Glomerular endothelial cell (primary cell): ENCODE measurements around the gene PDE6H. TPM values are rescaled to one million over a fixed set of nuclear protein-coding genes. Genes with fewer than 3 reads are reported as not detected.

Source experiments
- DNase-seq: peaks from one replicate; pipeline ENCODE4 v3.0.0-alpha.2; 2011; ENCODE audit warnings: low read depth, low spot score; ENCODE audit errors: extremely low read depth
- total RNA-seq: library from RNA; depleted of rRNA; stranded (reverse); fragments of >200 nt; gene quantifications from 2 replicates; pipeline ENCODE4 v1.2.3, GENCODE V29; 2015

The PDE6H gene
- total RNA-seq, 1 donor from 2014 or later: not detected

DNA sequence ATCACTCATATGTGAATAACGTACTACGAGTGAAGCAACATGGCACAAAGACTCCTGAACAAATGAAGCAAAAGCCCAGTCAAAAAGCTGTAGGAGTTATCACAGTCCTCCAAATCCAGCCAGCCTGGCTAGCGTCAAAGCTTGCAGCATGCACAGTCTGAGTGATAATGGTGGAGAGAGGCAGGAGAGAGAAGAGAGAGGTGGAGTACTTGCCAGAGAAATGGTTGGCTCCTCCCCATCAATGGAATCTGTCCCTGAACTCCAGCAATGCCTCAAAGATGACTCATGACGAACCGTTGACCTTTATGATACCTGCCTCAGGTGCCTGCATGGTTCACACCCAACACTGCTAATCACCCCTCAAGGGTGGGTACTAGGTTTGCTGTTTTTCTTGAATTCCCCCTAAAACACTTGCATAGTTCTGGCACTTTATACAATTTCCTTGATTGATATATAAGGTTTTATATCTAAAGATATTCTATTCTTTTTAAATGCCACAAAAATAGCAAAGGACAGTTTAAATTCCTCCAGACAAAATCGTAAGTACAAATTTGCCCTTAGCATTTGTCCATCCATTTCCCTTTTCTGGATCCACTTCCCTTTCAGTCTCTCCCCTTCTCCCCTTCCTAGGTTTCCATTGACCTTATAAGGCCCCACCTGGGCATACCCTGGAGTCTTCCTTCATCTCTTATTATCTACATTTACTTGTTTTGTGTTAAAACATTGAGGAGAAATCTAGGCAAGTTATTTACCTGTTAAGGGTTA lies 21.7 kb upstream of the PDE6H start:
- no peak for DNase-seq

DNA sequence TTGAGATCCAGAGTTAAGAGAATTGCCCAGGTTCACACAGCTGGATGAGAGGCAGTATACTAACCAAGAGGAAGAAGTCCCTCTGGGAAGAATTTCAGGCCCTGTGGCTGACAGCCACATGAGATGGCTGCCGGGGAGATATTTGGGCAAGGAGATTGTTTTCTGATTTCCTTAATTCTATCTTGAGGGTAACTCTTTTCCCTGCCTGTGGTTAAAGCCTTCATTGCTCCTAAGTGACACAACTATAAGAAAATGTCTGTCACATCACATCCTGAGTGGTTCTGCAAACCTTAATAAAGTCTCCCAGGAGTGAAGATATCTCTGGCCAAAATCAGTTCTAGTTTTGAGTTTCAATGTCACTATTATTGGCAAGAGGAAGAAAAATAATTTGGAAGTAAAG lies 21.0 kb upstream of the PDE6H start:
- DNase-seq: no peak

DNA sequence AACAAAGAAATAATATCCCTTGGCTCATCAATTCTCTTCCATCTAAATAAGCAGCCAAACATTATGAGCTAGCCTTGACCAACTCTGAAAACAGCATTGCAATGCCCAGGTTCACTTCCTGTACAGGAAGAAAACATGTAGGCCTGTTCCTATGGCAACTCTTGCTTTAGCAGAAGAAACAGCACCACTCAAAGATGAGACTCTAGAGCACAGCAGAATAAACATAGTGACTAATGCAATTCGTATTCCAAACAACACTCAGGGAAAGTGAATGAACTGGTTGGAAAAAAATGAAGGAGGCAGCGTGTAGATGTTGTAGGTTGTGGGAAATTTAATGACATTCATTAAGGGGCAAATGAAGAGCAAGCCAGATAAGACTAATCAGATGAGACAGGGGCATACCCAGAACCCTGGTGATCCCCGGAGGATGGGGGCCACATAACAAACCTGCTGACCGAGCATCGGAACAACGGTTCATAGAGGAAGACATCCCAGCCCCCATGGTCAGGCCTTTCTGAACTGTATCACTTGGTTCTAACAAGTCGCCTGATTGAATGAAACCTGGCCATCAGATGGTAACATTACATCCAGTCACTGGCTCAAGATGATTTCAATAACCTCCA lies 20.4 kb upstream of the PDE6H start:
- DNase-seq: peak; percentile 98

- no peak for DNase-seq
Observed at GRCh38 chr12:14953752-14954151, 19.1 kb upstream of the PDE6H start.

DNA sequence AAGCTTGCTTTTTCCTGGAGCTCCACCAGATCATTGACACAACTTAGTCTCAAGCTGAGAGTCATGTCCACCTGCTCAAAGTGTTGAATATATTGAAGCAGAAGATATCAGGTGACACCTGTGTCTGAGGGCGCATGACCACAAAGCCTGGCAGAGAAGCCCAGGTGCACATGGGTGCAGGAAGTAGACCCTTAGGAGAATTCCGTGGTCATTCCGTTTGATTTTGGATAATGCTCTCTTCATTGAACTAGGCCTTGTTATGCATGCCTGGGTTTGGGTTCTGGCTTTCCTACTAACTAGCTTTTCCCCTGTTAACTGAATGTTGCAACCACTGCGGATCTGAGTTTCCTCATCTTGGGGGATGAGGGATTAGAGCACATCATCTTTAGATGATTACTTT lies 18.6 kb upstream of the PDE6H start:
- DNase-seq: no peak

GRCh38 chr12:14956024-14956891 lies 16.6 kb upstream of the PDE6H start:
- no peak for DNase-seq

GRCh38 chr12:14956905-14957304 lies 15.9 kb upstream of the PDE6H start:
- no peak for DNase-seq

- DNase-seq: no peak
Observed at GRCh38 chr12:14957551-14958168, 15.2 kb upstream of the PDE6H start.

DNA sequence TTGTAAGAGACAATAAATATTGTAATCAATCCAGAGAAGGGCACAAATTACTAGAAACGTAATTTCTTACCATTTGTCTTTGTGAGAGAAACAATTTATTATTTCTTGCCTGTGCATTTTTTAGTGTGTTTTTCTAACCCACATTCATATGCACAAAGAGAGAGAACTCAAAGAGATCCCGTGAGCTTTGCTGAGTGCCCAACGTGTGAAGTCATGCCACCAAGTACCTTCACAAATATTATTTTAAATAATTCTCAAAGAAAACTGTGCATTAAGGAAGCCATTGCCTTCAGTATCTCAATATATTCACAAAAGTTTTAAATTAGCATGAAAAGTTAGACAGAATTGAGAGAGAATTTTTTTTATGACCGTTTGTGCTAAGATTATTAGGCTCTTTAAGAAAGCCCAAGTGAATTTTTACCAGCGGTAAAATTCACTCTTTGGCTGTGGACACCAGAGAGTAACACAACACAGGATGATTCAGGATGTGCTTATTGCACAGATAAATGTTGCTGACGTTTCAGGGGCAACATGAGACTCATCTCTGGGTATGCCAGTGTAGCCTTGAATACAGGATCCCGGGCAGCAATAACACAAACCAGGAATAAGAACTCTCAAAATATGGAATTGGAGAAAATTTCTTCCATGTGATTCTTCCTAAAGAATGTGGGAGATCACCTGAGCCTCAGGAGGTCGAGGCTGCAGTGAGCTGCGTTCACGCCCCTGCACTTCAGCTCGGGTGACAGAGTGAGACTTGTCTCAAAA lies 14.3 kb upstream of the PDE6H start:
- DNase-seq: no peak

GRCh38 chr12:14959126-14959440 lies 13.8 kb upstream of the PDE6H start:
- DNase-seq: no peak

GRCh38 chr12:14959463-14959862 lies 13.4 kb upstream of the PDE6H start:
- no peak for DNase-seq

- no peak for DNase-seq
Observed at GRCh38 chr12:14959916-14960496, 12.8 kb upstream of the PDE6H start.

DNA sequence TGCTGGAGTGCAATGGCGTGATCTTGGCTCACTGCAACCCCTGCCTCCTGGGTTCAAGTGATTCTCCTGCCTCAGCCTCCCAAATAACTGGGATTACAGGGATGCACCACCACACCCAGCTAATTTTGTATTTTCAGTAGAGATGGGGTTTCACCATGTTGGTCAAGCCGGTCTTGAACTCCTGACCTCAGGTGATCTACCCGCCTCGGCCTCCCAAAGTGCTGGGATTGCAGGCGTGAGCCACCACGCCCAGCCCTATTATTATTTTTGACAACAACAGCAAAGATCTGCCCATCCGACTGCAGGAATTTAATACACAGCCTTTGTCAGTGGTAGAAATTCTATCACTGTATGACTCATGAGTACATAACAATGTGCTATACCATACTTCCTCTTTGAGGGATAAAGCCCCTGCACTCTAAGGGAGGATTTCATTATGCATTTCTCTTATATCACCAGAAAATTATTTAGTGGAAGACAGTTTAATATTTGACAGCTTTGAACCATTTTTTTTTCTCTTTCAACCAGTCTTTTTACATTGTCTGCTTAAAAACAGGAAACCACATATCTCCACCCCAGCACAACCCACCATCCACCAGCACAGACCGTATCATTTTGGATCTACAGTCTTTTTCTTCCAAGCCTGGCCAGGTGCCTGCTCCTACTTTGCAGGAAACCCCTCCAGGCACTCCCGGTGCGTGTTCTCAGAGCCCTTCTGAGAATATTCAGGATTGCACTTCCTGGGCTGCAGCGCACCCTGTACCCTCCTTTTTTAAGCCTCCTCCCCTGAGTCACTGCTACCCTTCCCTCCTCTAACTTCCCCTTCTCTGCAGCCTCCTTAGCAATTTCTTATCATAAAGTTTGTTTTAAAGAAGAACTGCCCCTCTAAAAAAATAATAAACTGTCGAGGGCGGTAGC lies 12.0 kb upstream of the PDE6H start:
- no peak for DNase-seq

DNA sequence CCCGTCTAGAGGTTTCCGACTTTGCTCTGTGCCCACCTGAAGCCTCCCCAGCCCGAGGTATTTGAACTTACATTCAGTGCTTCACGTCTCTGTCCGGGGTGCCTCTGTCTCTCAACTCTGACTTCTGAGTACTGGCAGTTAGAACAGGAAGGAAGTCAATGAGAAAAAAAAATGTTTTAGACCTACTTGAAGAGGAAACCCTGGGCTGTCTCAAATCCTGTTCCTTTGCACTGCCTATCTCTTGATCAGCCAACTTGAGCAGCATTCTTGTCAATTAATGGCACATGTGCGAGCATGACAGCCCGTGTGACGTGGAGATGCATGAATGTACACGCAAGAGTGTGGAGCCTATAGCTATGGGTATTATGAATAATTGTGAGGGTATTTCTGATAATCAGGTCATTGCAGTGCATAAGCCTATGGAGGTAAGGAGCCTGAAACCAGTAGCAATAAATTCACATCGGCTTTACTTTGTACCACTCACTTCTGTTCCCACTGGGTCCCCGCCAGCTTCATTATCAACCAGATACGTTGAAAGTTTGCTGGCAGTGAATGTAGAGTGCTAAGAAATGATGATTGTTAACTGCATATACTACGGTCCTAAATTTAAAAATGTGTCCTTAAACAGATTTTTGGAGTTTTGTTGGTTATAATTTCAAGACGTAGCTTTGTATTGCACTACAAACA lies 11.2 kb upstream of the PDE6H start, which contains the start of gene ARHGDIB:
Gene ARHGDIB (minus strand): TSS at position 136 of the 687 bp plus-strand sequence. CDS start 10,889 bp downstream, outside the sequence.
- peak; percentile 78 for DNase-seq

DNA sequence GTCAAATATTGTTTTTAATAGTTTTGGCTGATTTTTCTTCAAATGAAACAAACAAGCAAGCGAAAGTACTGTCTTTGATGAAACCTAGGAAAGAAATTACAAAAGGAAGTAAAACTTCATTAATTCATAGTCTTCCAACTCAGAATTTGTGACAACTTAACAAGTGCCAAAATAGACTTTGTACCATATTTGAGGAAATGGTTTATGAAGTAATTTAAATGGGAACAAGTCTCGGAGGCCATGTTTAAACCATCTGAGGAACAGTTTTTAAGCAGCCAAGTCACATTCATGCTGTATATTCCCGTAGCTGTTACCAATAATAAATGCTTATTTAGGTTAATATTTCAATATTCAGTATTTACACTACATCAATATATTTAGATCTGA lies 10.7 kb upstream of the PDE6H start:
- no peak for DNase-seq

GRCh38 chr12:14962797-14963196 lies 10.0 kb upstream of the PDE6H start:
- DNase-seq: no peak

DNA sequence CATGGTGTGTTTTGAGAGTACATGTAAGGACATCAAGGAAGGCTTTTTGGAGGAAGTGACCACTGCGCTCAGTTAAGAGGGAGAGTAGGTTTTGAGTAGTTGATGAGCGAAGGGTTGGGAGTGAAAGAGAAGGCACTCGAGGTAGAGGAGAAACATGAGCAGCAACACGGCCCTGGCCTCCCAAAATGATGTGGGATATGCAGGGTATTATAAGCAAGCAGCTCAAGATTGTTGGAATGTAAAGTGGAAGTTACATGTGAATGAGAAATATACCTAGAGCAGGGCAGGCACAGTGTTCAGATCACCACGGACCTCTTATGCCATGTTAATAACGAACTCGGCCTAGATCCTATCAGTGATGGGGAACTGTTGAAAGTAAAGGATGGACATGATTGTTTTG lies 9.3 kb upstream of the PDE6H start:
- DNase-seq: no peak

- DNase-seq: no peak
Observed at GRCh38 chr12:14964406-14964805, 8.4 kb upstream of the PDE6H start.
